GM21619 (cell line): ENCODE results near the gene GABRP.

Source experiments
- ATAC-seq: cut with Tn5 transposase; IDR thresholded peaks from one replicate; pipeline ENCODE4 v1.9.1; 2021; ENCODE audit not compliant: unreplicated experiment

Gene GABRP

DNA sequence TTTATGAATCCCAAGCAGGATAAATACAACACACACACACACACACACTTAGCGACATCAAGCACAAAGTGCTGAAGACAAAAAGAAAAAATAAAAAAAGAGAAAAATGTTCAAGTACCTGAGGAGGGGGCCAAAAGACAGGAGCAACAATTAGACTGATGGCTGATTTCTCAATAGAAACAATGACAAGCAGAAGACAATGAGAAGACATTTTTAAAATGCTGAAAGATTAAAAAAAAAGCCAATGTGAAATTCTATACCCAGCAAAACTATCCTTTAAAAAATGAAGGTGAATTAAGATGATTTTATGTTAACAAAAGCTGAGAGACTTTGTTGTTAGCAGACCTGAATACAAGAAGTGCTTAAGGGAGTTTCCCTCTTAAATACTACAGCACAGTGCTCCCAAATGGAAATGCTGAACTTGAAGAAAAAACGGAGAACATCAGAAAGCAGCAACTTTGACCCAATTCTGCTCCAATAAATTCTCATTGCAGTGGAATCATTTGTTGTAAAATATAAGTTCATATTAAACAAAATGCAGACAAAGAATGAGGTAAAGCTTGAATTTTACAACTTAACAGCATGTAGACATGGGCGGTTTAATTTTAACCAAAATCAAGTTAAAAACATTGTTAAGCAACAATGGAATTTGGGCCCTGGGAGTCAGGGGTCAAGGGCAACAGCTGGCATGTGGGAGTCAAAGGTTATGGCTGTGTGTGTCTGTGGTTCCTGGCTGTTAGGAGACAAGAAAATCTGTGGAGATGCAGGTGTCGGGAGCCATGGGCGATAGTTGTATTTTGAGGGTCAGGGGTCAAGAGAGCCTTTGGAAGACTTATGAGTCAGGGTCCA, 77.5 kb downstream of the GABRP start:
- ATAC-seq = no peak

DNA sequence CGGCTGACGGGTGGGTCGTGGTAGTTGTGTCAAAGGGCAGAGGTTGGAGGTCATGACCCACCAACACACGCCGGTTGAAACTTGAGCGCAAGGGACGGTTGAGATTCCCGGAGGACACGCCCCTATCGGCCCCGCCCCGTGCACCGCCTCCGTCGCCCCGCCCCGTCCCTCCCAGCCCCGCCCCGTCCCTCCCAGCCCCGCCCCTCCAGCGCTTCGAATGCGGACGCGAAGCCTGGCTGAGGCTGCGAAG, 78.1 kb downstream of the GABRP start:
- no peak for ATAC-seq

DNA sequence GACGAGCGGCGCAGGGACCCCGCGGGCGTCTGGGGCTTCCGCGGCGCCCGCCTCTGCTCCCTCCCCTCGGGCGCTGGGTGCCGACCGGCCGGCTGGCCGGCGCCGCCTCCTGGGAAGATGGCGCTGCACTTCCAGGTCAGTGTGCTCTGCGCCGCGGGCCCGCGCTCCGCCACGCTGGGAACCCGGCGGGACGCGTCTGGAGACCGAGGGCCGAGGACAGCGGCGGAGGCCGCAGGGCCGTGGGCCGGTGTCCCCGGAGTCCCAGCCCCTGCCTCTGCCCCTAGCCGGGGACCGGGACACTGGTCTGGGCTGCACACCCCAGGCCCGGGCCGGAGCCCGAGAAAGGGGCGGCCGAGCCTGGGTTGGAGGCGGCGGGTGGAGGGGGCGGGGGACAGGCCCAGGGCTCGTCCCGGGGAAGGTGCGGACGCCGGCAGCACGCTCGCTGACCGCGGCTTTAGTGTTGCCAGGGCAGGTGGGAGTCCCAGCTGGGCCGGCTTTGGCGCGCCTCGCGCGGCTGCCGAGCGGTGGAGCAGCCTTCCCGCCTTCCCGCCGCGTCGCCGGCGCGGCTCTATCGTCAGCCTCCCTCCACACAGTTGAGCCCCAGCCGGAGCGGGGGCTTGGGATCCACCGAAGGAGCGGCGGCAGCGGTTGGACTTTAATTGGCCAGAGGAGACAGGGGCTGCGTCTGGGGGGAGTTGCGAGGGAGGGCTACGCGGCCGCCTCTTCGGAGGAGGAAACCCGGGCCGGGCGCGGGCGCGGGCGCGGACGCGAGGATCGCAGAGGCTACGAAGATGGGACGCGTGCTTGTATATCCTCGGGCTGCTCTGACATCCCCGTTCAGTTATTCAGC, 78.6 kb downstream of the GABRP start, which contains the start of gene RANBP17:
Gene RANBP17 (plus strand): TSS at position 102 of the 850 bp plus-strand sequence.
- no peak for ATAC-seq

DNA sequence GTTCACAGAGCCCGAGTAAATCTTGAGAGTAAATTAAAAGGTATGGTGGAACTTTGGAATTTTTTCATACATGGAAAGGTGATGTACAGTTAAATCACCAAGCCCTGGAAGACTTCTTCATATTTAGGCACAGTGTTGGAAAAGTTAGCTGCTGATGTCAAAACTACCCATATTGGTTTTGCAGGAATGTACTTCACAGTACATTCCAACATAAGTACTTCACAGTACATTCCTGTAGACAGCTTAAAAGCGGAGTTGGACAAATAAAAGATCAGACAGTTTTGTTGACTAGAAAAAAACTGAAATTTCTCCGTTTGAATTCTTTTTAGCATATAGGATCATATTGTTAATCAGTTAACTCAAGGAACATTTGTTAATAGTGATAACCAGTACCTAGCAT, 80.1 kb downstream of the GABRP start:
- no peak for ATAC-seq
